Right atrium auricular region (tissue), 2 donors: ENCODE data around the gene SUSD4. TPM values are rescaled to one million over a fixed set of nuclear protein-coding genes. Genes with fewer than 3 reads are reported as not detected.

Experiments
- DNase-seq: peaks from one replicate; pipeline ENCODE4 v3.0.0-alpha.2; 2019; ENCODE audit warnings: low spot score
- H3K27ac ChIP-seq, 2 donors: fragments of 200-600 bp; sonication (generic); 1 replicate in 1 of 2; 2 replicates in 1 of 2; pipeline ENCODE4 v1.5.1; 2016 to 2019
- H3K27me3 ChIP-seq, 2 donors: fragments of 200-600 bp; sonication (generic); one replicate each; pipeline versions ENCODE4 v1.5.1 to v1.6.0; 2017 to 2019
- H3K36me3 ChIP-seq: fragments of 200-600 bp; sonication (generic); one replicate; pipeline ENCODE4 v1.5.1; 2016
- H3K4me1 ChIP-seq, 2 donors: fragments of 200-600 bp; sonication (generic); one replicate each; pipeline versions ENCODE4 v1.5.1 to v1.6.0; 2017 to 2019
- H3K4me3 ChIP-seq, 2 donors: fragments of 200-600 bp; sonication (generic); 1 replicate in 1 of 2; 2 replicates in 1 of 2; pipeline ENCODE4 v1.5.1; 2017 to 2019; ENCODE audit warnings: mild to moderate bottlenecking in 1 of 2, moderate library complexity in 1 of 2
- H3K9me3 ChIP-seq, 2 donors: fragments of 200-600 bp; sonication (generic); one replicate each; pipeline ENCODE4 v1.5.1; 2019
- total RNA-seq, 2 donors: library from RNA; depleted of rRNA; stranded (reverse); fragments of >200 nt; gene quantifications; one replicate each; pipeline ENCODE4 v1.1.0, GENCODE V29; 2016
- TF ChIP-seq, protein P1 (sequence below), 2 donors: fragments of 200-600 bp; sonication (generic); IDR thresholded peaks; one replicate each; pipeline ENCODE4 v1.5.1; 2019; ENCODE audit warnings: antibody characterized with exemption in 2 of 2

SUSD4 gene
- total RNA-seq, 2 donors from 2014 or later: 8.9 to 17.7 TPM

DNA sequence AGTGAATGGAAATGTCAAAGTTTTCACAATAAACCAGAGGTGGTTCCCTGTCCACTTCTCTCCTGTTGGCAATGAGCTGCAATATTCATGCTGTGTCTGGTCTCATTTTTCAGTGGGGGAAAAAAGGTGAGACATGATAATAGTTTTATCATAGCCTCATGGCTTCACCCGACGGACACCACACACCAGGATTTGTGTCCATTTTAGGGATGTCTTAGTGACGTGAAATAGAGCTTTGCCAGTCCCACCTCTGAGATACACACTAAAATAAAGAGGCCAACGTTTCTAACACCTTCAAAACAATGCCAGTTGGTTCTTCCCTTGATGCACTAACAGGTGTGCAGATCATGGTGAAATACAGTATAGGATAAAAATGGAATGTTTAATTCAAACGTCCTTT, 129.4 kb downstream of the SUSD4 start:
- TF ChIP-seq, protein P1, sequence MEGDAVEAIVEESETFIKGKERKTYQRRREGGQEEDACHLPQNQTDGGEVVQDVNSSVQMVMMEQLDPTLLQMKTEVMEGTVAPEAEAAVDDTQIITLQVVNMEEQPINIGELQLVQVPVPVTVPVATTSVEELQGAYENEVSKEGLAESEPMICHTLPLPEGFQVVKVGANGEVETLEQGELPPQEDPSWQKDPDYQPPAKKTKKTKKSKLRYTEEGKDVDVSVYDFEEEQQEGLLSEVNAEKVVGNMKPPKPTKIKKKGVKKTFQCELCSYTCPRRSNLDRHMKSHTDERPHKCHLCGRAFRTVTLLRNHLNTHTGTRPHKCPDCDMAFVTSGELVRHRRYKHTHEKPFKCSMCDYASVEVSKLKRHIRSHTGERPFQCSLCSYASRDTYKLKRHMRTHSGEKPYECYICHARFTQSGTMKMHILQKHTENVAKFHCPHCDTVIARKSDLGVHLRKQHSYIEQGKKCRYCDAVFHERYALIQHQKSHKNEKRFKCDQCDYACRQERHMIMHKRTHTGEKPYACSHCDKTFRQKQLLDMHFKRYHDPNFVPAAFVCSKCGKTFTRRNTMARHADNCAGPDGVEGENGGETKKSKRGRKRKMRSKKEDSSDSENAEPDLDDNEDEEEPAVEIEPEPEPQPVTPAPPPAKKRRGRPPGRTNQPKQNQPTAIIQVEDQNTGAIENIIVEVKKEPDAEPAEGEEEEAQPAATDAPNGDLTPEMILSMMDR (IDR thresholded peaks at IDR 0.05): no peak
- no peak overlapping the region for H3K27ac ChIP-seq
- peaks cover 0 to 12% of the 10 kb centered on the region in 2 donors for H3K9me3 ChIP-seq
- no peaks in the 10 kb centered on the region for H3K27me3 ChIP-seq
- no peak overlapping the region for H3K4me3 ChIP-seq
- no peak for DNase-seq
- H3K36me3 ChIP-seq: no peaks in the 10 kb centered on the region
- H3K4me1 ChIP-seq: peaks cover 0 to 21% of the 10 kb centered on the region in 2 donors

DNA sequence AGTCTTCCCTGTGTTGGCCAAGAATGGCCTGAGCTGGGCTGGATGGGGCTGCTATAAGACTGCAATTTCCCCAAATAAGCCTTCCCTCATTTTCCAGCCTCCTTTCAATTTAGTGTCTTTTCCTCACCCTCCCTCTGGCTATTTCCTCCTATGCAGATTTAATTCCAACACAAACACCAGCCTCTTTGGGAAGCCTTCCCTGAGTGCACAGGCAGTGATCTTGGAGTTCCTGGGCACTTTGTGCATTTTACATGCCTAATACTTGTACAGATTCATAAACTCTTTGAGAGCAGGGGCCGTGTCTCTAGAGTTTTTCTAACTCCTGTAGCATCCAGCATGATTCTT, 129.8 kb downstream of the SUSD4 start:
- H3K4me1 ChIP-seq: peaks cover 0 to 21% of the 10 kb centered on the region in 2 donors
- DNase-seq: no peak
- peak overlapping the region; percentile 49 to 75 for H3K27ac ChIP-seq
- TF ChIP-seq, protein P1 (IDR thresholded peaks at IDR 0.05): no peak
- no peak overlapping the region for H3K4me3 ChIP-seq
- H3K9me3 ChIP-seq: peaks cover 0 to 12% of the 10 kb centered on the region in 2 donors
- H3K36me3 ChIP-seq: no peaks in the 10 kb centered on the region
- H3K27me3 ChIP-seq: no peaks in the 10 kb centered on the region

DNA sequence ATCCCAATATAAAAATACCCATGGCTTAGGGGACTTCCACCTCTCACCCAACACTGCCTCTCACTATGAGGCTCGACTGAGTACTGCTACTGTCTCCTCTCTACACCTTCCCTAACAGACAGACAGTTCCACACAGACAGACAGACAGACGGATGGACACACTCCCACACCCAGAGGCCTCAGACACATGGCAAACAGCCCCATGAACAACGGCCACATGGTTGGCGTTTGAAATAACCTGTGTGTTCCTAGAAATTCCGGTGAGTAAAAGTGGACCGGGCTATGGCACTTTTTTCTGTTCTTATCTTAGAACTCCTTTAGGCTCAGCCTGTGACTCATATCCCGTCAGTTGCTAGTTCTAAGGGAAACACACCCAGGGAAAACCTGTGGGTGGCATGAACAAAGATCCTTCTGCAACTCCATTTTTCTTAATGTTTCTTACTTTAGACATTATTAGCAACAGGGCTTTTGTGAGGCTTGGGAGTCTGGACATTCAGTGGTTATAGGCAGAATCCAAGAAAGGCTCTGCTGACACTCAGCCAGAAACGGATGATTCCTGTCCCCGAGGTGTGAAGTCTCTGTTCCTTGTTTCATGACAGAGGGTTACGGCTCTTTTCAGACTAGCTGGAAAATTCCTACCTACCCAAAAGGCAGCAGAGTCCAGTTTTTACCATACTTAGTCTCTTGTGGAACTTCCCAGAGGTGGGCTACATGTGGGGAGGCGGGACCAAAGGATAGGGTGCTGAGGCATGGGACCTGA, 130.4 kb downstream of the SUSD4 start:
- Histone ChIP-seq H3K4me3 (peak overlapping the region in 1 of 2 donors; percentile 14), H3K4me1 (peaks cover 0 to 21% of the 10 kb centered on the region in 2 donors), H3K27ac (peak overlapping the region; percentile 49 to 75), H3K9me3 (peaks cover 0 to 12% of the 10 kb centered on the region in 2 donors), H3K27me3 (no peaks in the 10 kb centered on the region), H3K36me3 (no peaks in the 10 kb centered on the region)
- TF ChIP-seq, protein P1 (IDR thresholded peaks at IDR 0.05): no peak
- no peak for DNase-seq

DNA sequence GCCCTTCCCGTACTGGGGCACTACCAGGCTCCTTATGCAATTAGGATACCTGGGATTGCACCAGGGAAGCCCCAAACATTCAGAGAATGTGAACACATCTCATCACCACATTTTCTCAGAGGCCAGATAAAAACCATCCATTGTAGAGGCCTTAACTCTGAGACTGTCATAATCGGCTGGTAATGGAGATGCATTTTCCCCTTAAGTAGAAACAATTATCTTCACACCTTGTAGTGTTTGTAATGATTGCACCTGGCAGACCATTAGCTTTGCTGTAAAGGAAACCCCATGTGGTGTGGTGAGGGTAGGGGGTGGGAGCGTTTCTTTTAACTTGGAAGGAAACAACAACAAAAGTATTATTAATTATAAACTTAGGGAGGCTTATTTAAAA, 131.0 kb downstream of the SUSD4 start:
- H3K27me3 ChIP-seq: no peaks in the 10 kb centered on the region
- H3K27ac ChIP-seq: peak overlapping the region in 1 of 2 donors; percentile 49
- no peak overlapping the region for H3K4me3 ChIP-seq
- no peak for DNase-seq
- peaks cover 0 to 21% of the 10 kb centered on the region in 2 donors for H3K4me1 ChIP-seq
- H3K36me3 ChIP-seq: no peaks in the 10 kb centered on the region
- TF ChIP-seq, protein P1 (IDR thresholded peaks at IDR 0.05): no peak
- peaks cover 0 to 10% of the 10 kb centered on the region in 2 donors for H3K9me3 ChIP-seq

DNA sequence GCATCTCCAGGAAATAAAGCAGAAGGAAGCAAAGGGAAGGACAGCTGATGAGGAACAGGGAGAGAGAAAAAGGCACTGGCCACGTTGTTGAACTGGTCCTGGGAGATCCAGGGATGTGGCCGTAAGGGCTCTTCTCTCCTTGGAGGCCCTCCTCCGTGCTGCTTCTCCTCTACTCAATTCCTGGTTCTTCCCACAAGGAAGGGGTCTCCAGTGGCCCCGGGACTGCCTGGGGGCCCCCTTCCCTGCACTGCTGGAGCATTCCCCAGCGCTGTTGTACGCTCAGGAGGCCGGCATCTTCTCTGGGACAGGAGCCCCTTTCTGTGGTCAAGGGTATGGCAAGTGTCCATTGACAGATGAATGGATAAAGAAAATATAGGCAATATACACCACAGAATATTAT, 132.4 kb downstream of the SUSD4 start:
- H3K27me3 ChIP-seq: no peaks in the 10 kb centered on the region
- H3K4me1 ChIP-seq: peaks cover 0 to 21% of the 10 kb centered on the region in 2 donors
- no peaks in the 10 kb centered on the region for H3K36me3 ChIP-seq
- no peak for DNase-seq
- H3K27ac ChIP-seq: no peak overlapping the region
- TF ChIP-seq, protein P1 (IDR thresholded peaks at IDR 0.05): no peak
- H3K9me3 ChIP-seq: no peaks in the 10 kb centered on the region
- no peak overlapping the region for H3K4me3 ChIP-seq
